PC-9 (cell line): ENCODE results near the gene CDR2L.

Source experiments
- EZH2 ChIP-seq: fragments of 200-600 bp; sonication (generic); IDR thresholded peaks from 2 replicates; pipeline ENCODE4 v1.8.0; 2017; ENCODE audit warnings: antibody characterized with exemption, low read depth
- TF ChIP-seq, protein P1 (sequence below): fragments of 200-600 bp; sonication (generic); conservative IDR thresholded peaks from 2 replicates; pipeline ENCODE4 v1.6.1; 2017; ENCODE audit warnings: mixed run types, antibody characterized with exemption, mild to moderate bottlenecking, moderate library complexity

GRCh38 chr17:74978240-74978639 is 9.2 kb upstream of the CDR2L start:
- TF ChIP-seq, protein P1, sequence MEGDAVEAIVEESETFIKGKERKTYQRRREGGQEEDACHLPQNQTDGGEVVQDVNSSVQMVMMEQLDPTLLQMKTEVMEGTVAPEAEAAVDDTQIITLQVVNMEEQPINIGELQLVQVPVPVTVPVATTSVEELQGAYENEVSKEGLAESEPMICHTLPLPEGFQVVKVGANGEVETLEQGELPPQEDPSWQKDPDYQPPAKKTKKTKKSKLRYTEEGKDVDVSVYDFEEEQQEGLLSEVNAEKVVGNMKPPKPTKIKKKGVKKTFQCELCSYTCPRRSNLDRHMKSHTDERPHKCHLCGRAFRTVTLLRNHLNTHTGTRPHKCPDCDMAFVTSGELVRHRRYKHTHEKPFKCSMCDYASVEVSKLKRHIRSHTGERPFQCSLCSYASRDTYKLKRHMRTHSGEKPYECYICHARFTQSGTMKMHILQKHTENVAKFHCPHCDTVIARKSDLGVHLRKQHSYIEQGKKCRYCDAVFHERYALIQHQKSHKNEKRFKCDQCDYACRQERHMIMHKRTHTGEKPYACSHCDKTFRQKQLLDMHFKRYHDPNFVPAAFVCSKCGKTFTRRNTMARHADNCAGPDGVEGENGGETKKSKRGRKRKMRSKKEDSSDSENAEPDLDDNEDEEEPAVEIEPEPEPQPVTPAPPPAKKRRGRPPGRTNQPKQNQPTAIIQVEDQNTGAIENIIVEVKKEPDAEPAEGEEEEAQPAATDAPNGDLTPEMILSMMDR: no peak
- TF ChIP-seq EZH2: no peak
